NB4 (cell line): ENCODE results near the gene PCDHGA8.
"Not testable (repeated sequence)": the region's sequence is repeated elsewhere in the genome, so short reads cannot be mapped to it uniquely, and the experiment has no call there.

Source experiments
- DNase-seq: peaks from one replicate; pipeline ENCODE4 v3.0.0; 2010; ENCODE audit warnings: low read depth
- H3K4me3 ChIP-seq: one replicate; pipeline ENCODE4 v1.5.1; 2011; ENCODE audit warnings: mild to moderate bottlenecking, low read depth, low read length, moderate library complexity
- CTCF ChIP-seq: IDR thresholded peaks from one replicate; pipeline ENCODE4 v1.5.1; 2012; ENCODE audit warnings: low read depth, low read length
- MAX ChIP-seq: IDR thresholded peaks from 2 replicates; pipeline ENCODE4 v1.6.1; 2011; ENCODE audit warnings: low read depth, low read length
- MYC ChIP-seq: IDR thresholded peaks from 2 replicates; pipeline ENCODE4 v1.6.1; 2011; ENCODE audit warnings: low read depth, low read length
- POLR2A ChIP-seq: IDR thresholded peaks from 2 replicates; pipeline ENCODE4 v1.6.1; 2011; ENCODE audit warnings: mild to moderate bottlenecking; ENCODE audit not compliant: insufficient read length; ENCODE audit errors: extremely low read depth

Gene PCDHGA8

GRCh38 chr5:141431286-141431685, 38.9 kb downstream of the PCDHGA8 start:
- no peak for DNase-seq
- peak overlapping the region; percentile 42 for H3K4me3 ChIP-seq
- TF ChIP-seq POLR2A, result no peak
- no peak for TF ChIP-seq MAX
- no peak for TF ChIP-seq CTCF
- no peak for TF ChIP-seq MYC

- DNase-seq, H3K4me3 ChIP-seq: not testable (repeated sequence)
These were observed 39.9 kb downstream of the PCDHGA8 start for GRCh38 chr5:141432308-141432707.

- not testable (repeated sequence) for DNase-seq, H3K4me3 ChIP-seq
These were observed 40.3 kb downstream of the PCDHGA8 start for GRCh38 chr5:141432726-141433125.

GRCh38 chr5:141434006-141434405, 41.6 kb downstream of the PCDHGA8 start:
- no peak overlapping the region for H3K4me3 ChIP-seq
- TF ChIP-seq POLR2A (no peak), MAX (no peak), CTCF (no peak), MYC (no peak)
- no peak for DNase-seq

- no peak for DNase-seq
- no peak for TF ChIP-seq MAX
- no peak for TF ChIP-seq CTCF
- TF ChIP-seq POLR2A, result no peak
- TF ChIP-seq MYC, result no peak
- no peak overlapping the region for H3K4me3 ChIP-seq
These were observed 44.8 kb downstream of the PCDHGA8 start for GRCh38 chr5:141437221-141437620.

GRCh38 chr5:141439411-141440141, 47.1 kb downstream of the PCDHGA8 start:
- no peak overlapping the region for H3K4me3 ChIP-seq
- no peak for DNase-seq
- TF ChIP-seq POLR2A (no peak), MAX (no peak), CTCF (no peak), MYC (no peak)

- H3K4me3 ChIP-seq, result no peak overlapping the region
- DNase-seq, result no peak
- TF ChIP-seq MYC (no peak), MAX (no peak), CTCF (no peak)
These were observed 47.9 kb downstream of the PCDHGA8 start for GRCh38 chr5:141440341-141440740.
